ENCODE measurements around the gene DCLRE1B. TPM values are rescaled to one million over a fixed set of nuclear protein-coding genes. Genes with fewer than 3 reads are reported as not detected.

Gene DCLRE1B
- total and polyA plus RNA-seq, 9 of the 15 experiments (the other 6 are each of a cell fraction or from before 2014, with no cell fraction given): 10.6 to 28.8 (median 17.2) TPM

GRCh38 chr1:113905435-113905861 is 322 bp downstream of the DCLRE1B start (continued):
- TF ChIP-seq TCF7 (IDR thresholded peaks at IDR 0.05; ENCODE audit: borderline replicate concordance) (no peak), RNF2 (IDR thresholded peaks at IDR 0.05) (no peak; the same call in 1 of the 2 replicates), RBM34 (IDR thresholded peaks at IDR 0.05; ENCODE audit: borderline replicate concordance, insufficient read depth, low read length) (no peak), PTBP1 (IDR thresholded peaks at IDR 0.05; ENCODE audit: low read depth, low read length) (no peak), RNF219 (CRISPR knock-in tag; IDR thresholded peaks at IDR 0.05) (no peak), MAX (CRISPR knock-in tag; IDR thresholded peaks at IDR 0.05) (no peak), MXD1 (CRISPR knock-in tag; IDR thresholded peaks at IDR 0.05; ENCODE audit: borderline replicate concordance, poor library complexity, severe bottlenecking) (peak; percentile 54), TARDBP (IDR thresholded peaks at IDR 0.05) (peak; percentile 9; the same call in 1 of the 2 replicates), SAFB2 (IDR thresholded peaks at IDR 0.05; ENCODE audit: borderline replicate concordance, low read depth, low read length, severe bottlenecking) (no peak), ZNF239 (CRISPR knock-in tag; IDR thresholded peaks at IDR 0.05) (no peak), JUNB (CRISPR knock-in tag; conservative IDR thresholded peaks at IDR 0.05) (no peak), SMARCC2 (IDR thresholded peaks at IDR 0.05; ENCODE audit: low read depth) (peak; percentile 52; the same call in 1 of the 2 replicates), PTTG1 (tag; IDR thresholded peaks at IDR 0.05; ENCODE audit: low read depth) (no peak), FOXP4 (CRISPR knock-in tag; IDR thresholded peaks at IDR 0.05; ENCODE audit: borderline replicate concordance) (0 out of 2 replicates have a peak, but pooled peaks have one; percentile 32), ZC3H8 (IDR thresholded peaks at IDR 0.05) (no peak), STAT5A (IDR thresholded peaks at IDR 0.05; ENCODE audit: borderline replicate concordance, low read length) (no peak), ZNF79 (CRISPR knock-in tag; IDR thresholded peaks at IDR 0.05; ENCODE audit: low read depth) (no peak), NFE2 (IDR thresholded peaks at IDR 0.05; ENCODE audit: low read depth) (no peak), FUS (optimal IDR thresholded peaks at IDR 0.05; ENCODE audit: low read depth, low read length) (no peak), MEF2D (tag; conservative IDR thresholded peaks at IDR 0.05; ENCODE audit: low read depth) (no peak), ZNF511 (CRISPR knock-in tag; IDR thresholded peaks at IDR 0.05) (no peak), ZBTB34 (CRISPR knock-in tag; IDR thresholded peaks at IDR 0.05) (no peak), ZNF23 (CRISPR knock-in tag; IDR thresholded peaks at IDR 0.05) (0 out of 2 replicates have a peak, but pooled peaks have one; percentile 14), GATA2 (CRISPR knock-in tag; IDR thresholded peaks at IDR 0.05) (no peak; the same call in 1 of the 2 replicates)

Data from K562 (cell line).